Small intestine (tissue), 7 donors: ENCODE measurements around the gene ME2. TPM values are rescaled to one million over a fixed set of nuclear protein-coding genes. Genes with fewer than 3 reads are reported as not detected.
"Not testable (repeated sequence)": the region's sequence is repeated elsewhere in the genome, so short reads cannot be mapped to it uniquely, and the experiment has no call there.

ENCODE experiments used
- DNase-seq, 2 donors: peaks; one replicate each; pipeline versions ENCODE4 v3.0.0 to v3.0.0-alpha.2; 2013
- FAIRE-seq: peaks from 2 replicates; lab custom pipeline; 2012; peaks lifted over from hg19 to GRCh38; lab: Jason Lieb, UNC
- H3K27ac ChIP-seq, 3 donors: one replicate each; pipeline ENCODE4 v1.5.1; 2013; ENCODE audit warnings: low read length in 2 of 3, mild to moderate bottlenecking in 2 of 3, control low read depth in 1 of 3, inconsistent platforms in 1 of 3, low read depth in 1 of 3, moderate library complexity in 1 of 3
- H3K27me3 ChIP-seq, 3 donors: one replicate each; pipeline ENCODE4 v1.6.1; 2013; ENCODE audit warnings: low read length in 3 of 3, inconsistent platforms in 1 of 3; ENCODE audit not compliant: control insufficient read depth in 3 of 3, insufficient read depth in 3 of 3
- H3K36me3 ChIP-seq, 3 donors: one replicate each; pipeline ENCODE4 v1.6.1; 2013; ENCODE audit warnings: low read length in 3 of 3, inconsistent platforms in 1 of 3, low read depth in 1 of 3, mild to moderate bottlenecking in 1 of 3, moderate library complexity in 1 of 3; ENCODE audit not compliant: control insufficient read depth in 3 of 3, insufficient read depth in 2 of 3
- H3K4me1 ChIP-seq, 3 donors: one replicate each; pipeline ENCODE4 v1.6.1; 2013; ENCODE audit warnings: low read length in 2 of 3, inconsistent platforms in 1 of 3, low read depth in 1 of 3, mild to moderate bottlenecking in 1 of 3, moderate library complexity in 1 of 3; ENCODE audit not compliant: control insufficient read depth in 3 of 3, insufficient read depth in 2 of 3
- H3K4me3 ChIP-seq, 3 donors: one replicate each; pipeline ENCODE4 v1.5.1; 2013; ENCODE audit warnings: low read length in 3 of 3, control low read depth in 1 of 3, inconsistent platforms in 1 of 3, low read depth in 1 of 3, mild to moderate bottlenecking in 1 of 3, moderate library complexity in 1 of 3
- H3K9me3 ChIP-seq, 2 donors: one replicate each; pipeline ENCODE4 v1.6.1; 2013; ENCODE audit warnings: low read depth in 1 of 2, low read length in 1 of 2; ENCODE audit not compliant: control insufficient read depth in 2 of 2, insufficient read depth in 1 of 2
- WGBS, 3 donors: extraction: QIAGEN DNeasy Blood & Tissue Kit; methylation state at CpG; one replicate each; pipeline ENCODE4 v1.1.7; 2013; 5-methylcytosine and 5-hydroxymethylcytosine counted together
- polyA plus RNA-seq, 4 donors: library from polyadenylated mRNA; stranded (reverse) in 3 of 4; unstranded in 1 of 4; fragments of 200-250 nt in 3 of 4; fragments of 120-200 nt in 1 of 4; gene quantifications; one replicate each; pipeline versions ENCODE4 v1.2.1 to v1.2.3, GENCODE V29; 2013
- donor health status: healthy with polysubstance abuse.
- donor health status: control.
- donor health status: control.
- donor health status: Bipolar disorder and iron deficiency.
- donor health status: healthy.

ME2 gene
- polyA plus RNA-seq, 4 donors: 39.4 to 122 (median 68.7) TPM

DNA sequence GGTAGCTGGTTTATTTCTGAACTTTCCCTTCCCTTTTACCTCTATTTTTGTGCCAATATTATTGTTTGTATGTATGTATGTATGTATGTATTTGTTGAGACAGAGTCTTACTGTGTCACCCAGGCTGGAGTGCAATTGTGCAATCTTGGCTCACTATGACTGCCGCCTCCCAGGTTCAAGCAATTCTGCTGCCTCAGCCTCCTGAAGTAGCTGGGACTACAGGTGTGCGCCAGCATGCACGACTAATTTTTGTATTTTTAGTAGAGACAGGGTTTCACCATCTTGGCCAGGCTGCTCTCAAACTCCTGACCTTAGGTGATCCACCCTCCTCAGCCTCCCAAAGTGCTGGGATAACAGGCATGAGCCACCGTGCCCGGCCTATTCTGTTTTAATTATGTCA lies 93.5 kb downstream of the ME2 start:
- Histone ChIP-seq H3K4me1 (peaks cover 3 to 18% (median 3%) of the 10 kb centered on the region in 3 donors), H3K36me3 (peaks cover 7 to 18% (median 13%) of the 10 kb centered on the region in 3 donors), H3K27ac (peak overlapping the region in 2 of 3 donors; percentile 11 to 76)
- 76 to 84% (median 83%) methylated on average over 5 of the region's 5 CpGs for WGBS, 3 donors
- H3K9me3 ChIP-seq, FAIRE-seq, H3K27me3 ChIP-seq, H3K4me3 ChIP-seq: not testable (repeated sequence)
- DNase-seq: peak; percentile 42 to 53

GRCh38 chr18:50973367-50974126 lies 94.6 kb downstream of the ME2 start:
- Histone ChIP-seq H3K9me3 (peaks cover 0 to 12% of the 10 kb centered on the region in 2 donors), H3K4me3 (no peak overlapping the region), H3K27ac (peak overlapping the region in 1 of 3 donors; percentile 76), H3K27me3 (no peaks in the 10 kb centered on the region), H3K4me1 (peaks cover 3 to 18% (median 3%) of the 10 kb centered on the region in 3 donors), H3K36me3 (peaks cover 7 to 22% (median 14%) of the 10 kb centered on the region in 3 donors)
- 60 to 67% (median 66%) methylated on average over 4 of the region's 4 CpGs for WGBS, 3 donors
- DNase-seq (peak; percentile 89 to 95), FAIRE-seq (peak; percentile 94)

- H3K27ac ChIP-seq: no peak overlapping the region
- peaks cover 0 to 15% (median 3%) of the 10 kb centered on the region in 3 donors for H3K4me1 ChIP-seq
- H3K36me3 ChIP-seq: peaks cover 7 to 36% (median 16%) of the 10 kb centered on the region in 3 donors
- H3K4me3 ChIP-seq: no peak overlapping the region
- peaks cover 0 to 12% of the 10 kb centered on the region in 2 donors for H3K9me3 ChIP-seq
- WGBS, 3 donors: 91 to 98% (median 97%) methylated on average over 5 of the region's 5 CpGs
- no peak for FAIRE-seq
- no peaks in the 10 kb centered on the region for H3K27me3 ChIP-seq
- DNase-seq: no peak
Observed at GRCh38 chr18:50977037-50977760, 98.3 kb downstream of the ME2 start.

GRCh38 chr18:50981381-50981780 lies 102.5 kb downstream of the ME2 start:
- FAIRE-seq (no peak), DNase-seq (no peak)
- Histone ChIP-seq H3K27ac (no peak overlapping the region), H3K36me3 (peaks cover 0 to 36% (median 8%) of the 10 kb centered on the region in 3 donors), H3K4me1 (no peaks in the 10 kb centered on the region), H3K27me3 (no peaks in the 10 kb centered on the region), H3K4me3 (no peak overlapping the region), H3K9me3 (peaks cover 0 to 12% of the 10 kb centered on the region in 2 donors)
- 89 to 94% (median 89%) methylated on average over 1 of the region's 1 CpG for WGBS, 3 donors

- DNase-seq: peak in 1 of 2 donors; percentile 34
Observed at GRCh38 chr18:50982086-50982801, 103.3 kb downstream of the ME2 start.

GRCh38 chr18:50982802-50983179 lies 103.9 kb downstream of the ME2 start:
- Histone ChIP-seq H3K27ac (no peak overlapping the region), H3K4me1 (peaks cover 0 to 2% (median 0%) of the 10 kb centered on the region in 3 donors), H3K27me3 (no peaks in the 10 kb centered on the region), H3K36me3 (peaks cover 0 to 30% (median 4%) of the 10 kb centered on the region in 3 donors), H3K4me3 (no peak overlapping the region), H3K9me3 (peaks cover 0 to 3% of the 10 kb centered on the region in 2 donors)
- FAIRE-seq: no peak
- WGBS, 3 donors: 92 to 98% (median 97%) methylated on average over 3 of the region's 3 CpGs
- DNase-seq: no peak

More at GRCh38 chr18:50982086-50982801, 103.3 kb downstream of the ME2 start:
- H3K27ac ChIP-seq: no peak overlapping the region
- H3K4me1 ChIP-seq: peaks cover 0 to 2% (median 0%) of the 10 kb centered on the region in 3 donors
- WGBS, 3 donors: 81 to 84% (median 83%) methylated on average over 8 of the region's 8 CpGs
- no peaks in the 10 kb centered on the region for H3K27me3 ChIP-seq
- no peak overlapping the region for H3K4me3 ChIP-seq
- peaks cover 0 to 6% of the 10 kb centered on the region in 2 donors for H3K9me3 ChIP-seq
- peaks cover 0 to 33% (median 6%) of the 10 kb centered on the region in 3 donors for H3K36me3 ChIP-seq
- FAIRE-seq: no peak

DNA sequence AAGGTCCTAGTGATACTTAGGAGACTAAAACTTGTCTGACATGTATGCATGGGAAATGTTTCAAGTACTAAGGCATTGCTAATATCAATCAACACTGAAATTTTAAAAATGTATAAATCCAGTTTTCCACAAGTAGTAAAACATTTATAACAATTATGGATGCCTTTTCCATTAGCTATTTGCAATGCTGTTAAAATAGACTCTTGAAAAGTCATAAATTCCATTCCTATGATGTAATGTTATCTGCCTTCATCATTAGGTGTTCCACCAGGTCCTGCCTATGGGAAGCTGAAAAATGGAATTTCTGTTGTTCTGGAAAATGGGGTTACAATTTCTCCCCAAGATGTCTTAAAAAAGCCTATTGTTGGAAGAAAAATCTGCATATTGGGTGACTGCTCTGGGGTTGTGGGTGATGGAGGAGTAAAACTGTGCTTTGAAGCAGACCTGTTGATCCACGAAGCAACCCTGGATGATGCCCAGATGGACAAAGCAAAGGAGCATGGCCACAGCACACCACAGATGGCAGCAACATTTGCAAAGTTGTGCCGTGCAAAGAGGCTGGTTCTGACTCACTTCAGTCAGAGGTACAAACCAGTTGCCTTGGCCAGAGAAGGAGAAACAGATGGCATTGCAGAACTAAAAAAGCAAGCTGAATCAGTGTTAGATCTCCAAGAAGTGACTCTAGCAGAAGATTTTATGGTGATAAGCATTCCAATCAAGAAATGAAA lies 107.6 kb downstream of the ME2 start:
- no peak for FAIRE-seq
- peaks cover 0 to 2% (median 0%) of the 10 kb centered on the region in 3 donors for H3K4me1 ChIP-seq
- WGBS, 3 donors: 84 to 90% (median 86%) methylated on average over 2 of the region's 2 CpGs
- no peaks in the 10 kb centered on the region for H3K9me3 ChIP-seq
- no peaks in the 10 kb centered on the region for H3K27me3 ChIP-seq
- H3K36me3 ChIP-seq: peaks cover 0 to 20% (median 3%) of the 10 kb centered on the region in 3 donors
- DNase-seq: peak in 1 of 2 donors; percentile 17
- H3K4me3 ChIP-seq: no peak overlapping the region
- no peak overlapping the region for H3K27ac ChIP-seq
